Measurements from ENCODE around the gene SOX18.
"Not testable (repeated sequence)": the region's sequence is repeated elsewhere in the genome, so short reads cannot be mapped to it uniquely, and the experiment has no call there.

Gene SOX18

DNA sequence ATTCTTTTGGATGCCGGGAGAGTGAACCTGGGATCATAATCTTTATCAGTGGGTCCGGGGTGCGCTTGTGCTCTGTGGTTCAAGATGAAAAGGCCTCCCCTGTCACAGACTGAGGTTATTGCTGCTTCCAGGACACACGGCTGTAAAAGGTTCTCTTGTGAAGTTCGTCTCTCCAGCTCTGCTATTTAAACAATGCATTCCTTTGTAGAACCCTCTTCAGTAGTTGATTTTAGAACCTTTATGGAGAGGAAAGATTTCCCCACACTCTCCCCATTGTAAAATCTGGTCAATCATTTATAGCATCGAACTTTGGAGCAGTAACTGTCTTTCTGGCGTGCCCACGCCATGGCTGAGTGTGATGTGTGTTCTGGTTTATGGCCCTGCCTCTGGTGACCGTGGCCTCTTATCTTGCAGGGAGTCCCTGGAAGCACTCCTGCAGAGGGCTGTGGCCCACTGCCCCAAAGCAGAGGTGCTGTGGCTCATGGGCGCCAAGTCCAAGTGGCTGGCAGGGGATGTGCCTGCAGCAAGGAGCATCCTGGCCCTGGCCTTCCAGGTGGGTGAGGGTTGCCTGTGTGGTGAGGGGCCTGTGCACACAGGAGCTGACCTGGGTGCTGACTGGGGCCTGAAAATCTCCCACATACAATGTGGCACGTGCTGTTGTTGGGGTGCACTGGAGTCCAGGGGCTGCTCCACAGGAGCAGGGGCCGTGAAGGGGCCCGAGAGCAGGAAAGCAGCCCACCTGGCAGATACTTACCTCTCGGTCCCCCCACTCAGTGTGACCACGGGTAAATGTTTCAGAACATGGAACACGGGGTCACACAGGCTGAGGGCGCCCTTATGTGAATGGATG, 25.1 kb downstream of the SOX18 start:
- H3K27ac ChIP-seq (ENCODE audit: insufficient read depth in 1 of 2, low read depth in 1 of 2, low read length in 2 of 2, poor library complexity in 1 of 2, severe bottlenecking in 2 of 2): no peak overlapping the region
- H3K36me3 ChIP-seq (ENCODE audit: control insufficient read depth in 4 of 4, insufficient read depth in 4 of 4, low read length in 3 of 4): peaks cover 34 to 93% (median 71%) of the 10 kb centered on the region in 4 experiments
- H3K4me1 ChIP-seq (ENCODE audit: control extremely low read depth in 1 of 4, control insufficient read depth in 4 of 4, insufficient read depth in 4 of 4, low read length in 3 of 4): no peaks in the 10 kb centered on the region
- ChIA-PET CTCF (interaction anchor here (0.7 to 1.0 kb wide), 2 partner anchors 13 to 45 kb away, joined by 3 read pairs; partner anchors contain the start of gene SAMD10), POLR2A (no interaction called here)
- H3K4me3 ChIP-seq (ENCODE audit: control insufficient read depth in 1 of 7, extremely low read depth in 1 of 7, insufficient read depth in 4 of 7, low read depth in 2 of 7, low read length in 6 of 7): no peak overlapping the region
- H3K27me3 ChIP-seq (replicated peaks in 2 of 5; ENCODE audit: control insufficient read depth in 4 of 5, insufficient read depth in 5 of 5, low read length in 4 of 5): no peaks in the 10 kb centered on the region
- no peaks in the 10 kb centered on the region for H3K9me3 ChIP-seq (ENCODE audit: control extremely low read depth in 1 of 5, control insufficient read depth in 4 of 5, insufficient read depth in 2 of 5, low read depth in 1 of 5, low read length in 4 of 5)
- DNase-seq: no peak
- 100% methylated on average over 7 of the region's 17 CpGs for WGBS (ENCODE audit: insufficient coverage)

DNA sequence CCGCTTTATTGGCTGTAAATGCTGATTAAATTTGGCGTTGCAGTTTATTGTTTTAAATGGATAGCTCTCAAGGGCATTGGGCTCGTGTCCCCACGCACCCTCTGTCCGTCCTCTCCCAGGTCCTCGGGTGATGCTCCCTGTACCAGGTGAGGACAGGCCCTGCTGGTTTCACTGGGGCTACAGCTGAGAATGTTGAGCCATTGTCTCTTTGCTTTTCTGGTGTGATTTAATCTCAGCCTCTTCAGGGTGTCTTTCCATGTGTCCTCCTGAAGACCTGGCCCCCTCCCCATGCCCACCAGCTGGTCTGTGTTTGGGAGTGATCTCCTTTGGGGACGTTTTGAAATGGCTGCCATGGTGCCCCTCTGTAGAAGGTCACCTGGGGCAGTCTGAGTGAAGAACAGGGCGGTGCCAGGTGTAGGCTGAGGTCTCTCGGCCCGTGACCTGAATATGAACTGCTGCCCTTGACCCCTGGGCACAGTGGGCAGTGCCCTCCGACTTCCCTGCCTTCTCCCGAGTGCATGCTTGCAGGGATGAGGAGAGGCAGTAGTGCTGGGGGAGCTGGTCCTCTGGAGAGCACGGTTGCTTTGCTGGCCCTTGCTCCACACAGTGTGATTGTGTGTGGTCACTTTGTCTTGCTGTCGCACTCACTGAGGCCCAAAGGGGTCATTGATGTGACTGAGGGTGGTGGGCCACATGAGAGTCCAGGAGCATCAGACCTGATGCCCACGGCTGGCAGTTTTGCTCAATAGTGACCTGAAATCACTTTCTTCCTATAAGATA, 25.9 kb downstream of the SOX18 start:
- Histone ChIP-seq H3K27me3 (replicated peaks in 2 of 5; ENCODE audit: control insufficient read depth in 4 of 5, insufficient read depth in 5 of 5, low read length in 4 of 5) (no peaks in the 10 kb centered on the region), H3K27ac (ENCODE audit: insufficient read depth in 1 of 2, low read depth in 1 of 2, low read length in 2 of 2, poor library complexity in 1 of 2, severe bottlenecking in 2 of 2) (no peak overlapping the region), H3K9me3 (ENCODE audit: control extremely low read depth in 1 of 5, control insufficient read depth in 4 of 5, insufficient read depth in 2 of 5, low read depth in 1 of 5, low read length in 4 of 5) (no peaks in the 10 kb centered on the region), H3K4me1 (ENCODE audit: control extremely low read depth in 1 of 4, control insufficient read depth in 4 of 4, insufficient read depth in 4 of 4, low read length in 3 of 4) (no peaks in the 10 kb centered on the region), H3K4me3 (ENCODE audit: control insufficient read depth in 1 of 7, extremely low read depth in 1 of 7, insufficient read depth in 4 of 7, low read depth in 2 of 7, low read length in 6 of 7) (no peak overlapping the region), H3K36me3 (ENCODE audit: control insufficient read depth in 4 of 4, insufficient read depth in 4 of 4, low read length in 3 of 4) (peaks cover 28 to 96% (median 68%) of the 10 kb centered on the region in 4 experiments)
- POLR2A ChIA-PET: no interaction called here
- WGBS (ENCODE audit: insufficient coverage): 95% methylated on average over 12 of the region's 15 CpGs
- CTCF ChIA-PET: interaction anchor here (0.7 to 1.0 kb wide), 2 partner anchors 14 to 44 kb away, joined by 3 read pairs; partner anchors contain the start of gene SAMD10
- no peak for DNase-seq

DNA sequence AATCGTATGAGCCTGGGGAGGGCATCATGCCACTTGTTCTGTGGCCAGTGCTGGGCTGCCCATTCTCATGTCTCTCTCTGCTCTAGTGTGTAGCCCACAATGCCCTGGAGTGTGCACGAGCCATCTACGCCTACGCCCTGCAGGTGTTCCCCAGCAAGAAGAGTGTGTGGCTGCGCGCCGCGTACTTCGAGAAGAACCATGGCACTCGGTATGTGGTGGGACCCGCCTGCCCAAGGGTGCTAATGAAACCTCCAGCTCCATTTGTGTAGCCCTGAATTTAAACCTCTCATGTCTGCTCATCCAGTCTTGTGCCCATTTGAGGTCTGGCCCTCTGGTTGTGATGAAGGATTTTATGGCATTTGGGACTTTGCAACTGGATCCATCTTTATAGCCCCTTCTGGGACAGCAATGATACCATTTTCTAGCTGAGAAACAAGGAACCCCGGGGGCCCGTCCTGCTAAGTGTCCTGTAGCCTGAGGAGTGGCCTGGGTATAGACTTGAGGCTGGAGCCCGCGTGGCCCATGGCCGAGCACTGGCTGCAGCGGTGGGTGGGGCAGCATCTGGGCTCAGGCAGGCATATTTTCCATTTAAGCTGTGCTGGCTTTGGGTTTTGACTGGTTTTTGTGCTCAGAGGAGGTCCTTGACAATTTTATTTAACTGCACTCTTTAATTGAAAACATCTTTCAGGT, 26.6 kb downstream of the SOX18 start:
- ChIA-PET CTCF (interaction anchor here (0.6 kb wide), 1 partner anchor 15 kb away, joined by 3 read pairs; no protein-coding TSS in a partner anchor), POLR2A (no interaction called here)
- Histone ChIP-seq H3K4me3 (ENCODE audit: control insufficient read depth in 1 of 7, extremely low read depth in 1 of 7, insufficient read depth in 4 of 7, low read depth in 2 of 7, low read length in 6 of 7) (no peak overlapping the region), H3K4me1 (ENCODE audit: control extremely low read depth in 1 of 4, control insufficient read depth in 4 of 4, insufficient read depth in 4 of 4, low read length in 3 of 4) (no peaks in the 10 kb centered on the region), H3K9me3 (ENCODE audit: control extremely low read depth in 1 of 5, control insufficient read depth in 4 of 5, insufficient read depth in 2 of 5, low read depth in 1 of 5, low read length in 4 of 5) (no peaks in the 10 kb centered on the region), H3K27me3 (replicated peaks in 2 of 5; ENCODE audit: control insufficient read depth in 4 of 5, insufficient read depth in 5 of 5, low read length in 4 of 5) (no peaks in the 10 kb centered on the region), H3K36me3 (ENCODE audit: control insufficient read depth in 4 of 4, insufficient read depth in 4 of 4, low read length in 3 of 4) (peaks cover 28 to 96% (median 64%) of the 10 kb centered on the region in 4 experiments), H3K27ac (ENCODE audit: insufficient read depth in 1 of 2, low read depth in 1 of 2, low read length in 2 of 2, poor library complexity in 1 of 2, severe bottlenecking in 2 of 2) (no peak overlapping the region)
- WGBS (ENCODE audit: insufficient coverage): over 99% methylated on average over 17 of the region's 17 CpGs
- no peak for DNase-seq

DNA sequence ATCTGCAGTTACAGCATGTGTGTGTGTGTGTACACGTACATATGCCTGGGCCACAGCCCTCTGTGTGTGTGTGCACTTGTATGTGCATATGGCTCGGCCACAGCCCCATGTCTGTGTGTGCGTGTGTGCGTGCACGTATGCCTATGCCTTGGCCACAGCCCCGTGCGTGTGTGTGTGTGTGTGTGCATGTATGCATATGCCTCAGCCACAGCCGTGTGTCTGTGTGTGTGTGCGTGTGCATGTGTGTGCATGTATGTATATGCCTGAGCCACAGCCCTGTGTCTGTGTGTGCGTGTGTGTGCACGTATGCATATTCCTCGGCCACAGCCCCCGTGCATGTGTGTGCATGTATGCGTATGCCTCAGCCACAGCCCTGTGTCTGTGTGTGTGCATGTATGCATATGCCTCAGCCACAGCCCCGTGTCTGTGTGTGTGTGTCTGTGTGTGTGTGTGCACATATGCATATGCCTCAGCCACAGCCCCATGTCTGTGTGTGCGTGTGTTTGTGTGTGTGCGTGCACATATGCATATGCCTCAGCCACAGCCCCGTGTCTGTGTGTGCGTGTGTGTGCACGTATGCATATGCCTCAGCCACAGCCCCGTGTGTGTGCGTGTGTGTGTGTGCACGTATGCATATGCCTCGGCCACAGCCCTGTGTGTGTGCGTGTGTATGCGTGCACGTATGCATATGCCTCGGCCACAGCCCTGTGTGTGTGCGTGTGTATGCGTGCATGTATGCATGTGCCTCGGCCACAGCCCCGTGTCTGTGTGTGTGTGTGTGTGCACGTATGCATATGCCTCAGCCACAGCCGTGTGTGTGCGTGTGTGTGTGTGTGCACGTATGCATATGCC, 28.1 kb downstream of the SOX18 start:
- H3K4me1 ChIP-seq (ENCODE audit: control extremely low read depth in 1 of 4, control insufficient read depth in 4 of 4, insufficient read depth in 4 of 4, low read length in 3 of 4): no peaks in the 10 kb centered on the region
- POLR2A ChIA-PET: no interaction called here
- no peak for DNase-seq
- 98% methylated on average over 25 of the region's 36 CpGs for WGBS (ENCODE audit: insufficient coverage)
- no peaks in the 10 kb centered on the region for H3K27me3 ChIP-seq (replicated peaks in 2 of 5; ENCODE audit: control insufficient read depth in 4 of 5, insufficient read depth in 5 of 5, low read length in 4 of 5)
- H3K27ac ChIP-seq (ENCODE audit: insufficient read depth in 1 of 2, low read depth in 1 of 2, low read length in 2 of 2, poor library complexity in 1 of 2, severe bottlenecking in 2 of 2): no peak overlapping the region
- CTCF ChIA-PET: no interaction called here
- peaks cover 19 to 91% (median 59%) of the 10 kb centered on the region in 4 experiments for H3K36me3 ChIP-seq (ENCODE audit: control insufficient read depth in 4 of 4, insufficient read depth in 4 of 4, low read length in 3 of 4)
- H3K4me3 ChIP-seq (ENCODE audit: control insufficient read depth in 1 of 7, extremely low read depth in 1 of 7, insufficient read depth in 4 of 7, low read depth in 2 of 7, low read length in 6 of 7): no peak overlapping the region
- no peaks in the 10 kb centered on the region for H3K9me3 ChIP-seq (ENCODE audit: control extremely low read depth in 1 of 5, control insufficient read depth in 4 of 5, insufficient read depth in 2 of 5, low read depth in 1 of 5, low read length in 4 of 5)

DNA sequence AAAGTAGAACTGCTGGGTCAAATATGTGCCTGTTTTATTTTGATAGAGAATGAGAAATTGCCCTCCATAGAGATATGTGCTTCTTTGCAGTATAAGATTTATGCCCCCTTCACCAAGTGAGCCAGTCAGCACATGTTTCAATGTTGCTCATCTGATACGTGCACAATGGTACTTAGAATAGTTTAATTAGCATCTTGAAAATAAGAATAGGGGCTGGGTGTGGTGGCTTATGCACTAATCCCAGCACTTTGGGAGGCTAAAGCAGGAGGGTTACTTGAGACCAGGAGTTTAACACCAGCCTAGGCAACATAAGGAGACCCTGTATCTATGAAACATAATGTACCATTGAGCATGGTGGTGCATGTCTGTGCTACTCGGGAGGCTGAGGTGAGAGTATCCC, 33.8 kb downstream of the SOX18 start:
- DNase-seq: no peak
- WGBS (ENCODE audit: insufficient coverage): 94% methylated on average over 2 of the region's 2 CpGs
- H3K4me3 ChIP-seq (ENCODE audit: control insufficient read depth in 1 of 7, extremely low read depth in 1 of 7, insufficient read depth in 4 of 7, low read depth in 2 of 7, low read length in 6 of 7): no peak overlapping the region
- H3K36me3 ChIP-seq (ENCODE audit: control insufficient read depth in 4 of 4, insufficient read depth in 4 of 4, low read length in 3 of 4): peaks cover 13 to 77% (median 48%) of the 10 kb centered on the region in 4 experiments
- ChIA-PET CTCF (no interaction called here), POLR2A (no interaction called here)
- no peaks in the 10 kb centered on the region for H3K4me1 ChIP-seq (ENCODE audit: control extremely low read depth in 1 of 4, control insufficient read depth in 4 of 4, insufficient read depth in 4 of 4, low read length in 3 of 4)
- H3K27me3 ChIP-seq (replicated peaks in 2 of 5; ENCODE audit: control insufficient read depth in 4 of 5, insufficient read depth in 5 of 5, low read length in 4 of 5): no peaks in the 10 kb centered on the region
- no peak overlapping the region for H3K27ac ChIP-seq (ENCODE audit: insufficient read depth in 1 of 2, low read depth in 1 of 2, low read length in 2 of 2, poor library complexity in 1 of 2, severe bottlenecking in 2 of 2)
- peaks cover 0 to 5% (median 3%) of the 10 kb centered on the region in 5 experiments for H3K9me3 ChIP-seq (ENCODE audit: control extremely low read depth in 1 of 5, control insufficient read depth in 4 of 5, insufficient read depth in 2 of 5, low read depth in 1 of 5, low read length in 4 of 5)

DNA sequence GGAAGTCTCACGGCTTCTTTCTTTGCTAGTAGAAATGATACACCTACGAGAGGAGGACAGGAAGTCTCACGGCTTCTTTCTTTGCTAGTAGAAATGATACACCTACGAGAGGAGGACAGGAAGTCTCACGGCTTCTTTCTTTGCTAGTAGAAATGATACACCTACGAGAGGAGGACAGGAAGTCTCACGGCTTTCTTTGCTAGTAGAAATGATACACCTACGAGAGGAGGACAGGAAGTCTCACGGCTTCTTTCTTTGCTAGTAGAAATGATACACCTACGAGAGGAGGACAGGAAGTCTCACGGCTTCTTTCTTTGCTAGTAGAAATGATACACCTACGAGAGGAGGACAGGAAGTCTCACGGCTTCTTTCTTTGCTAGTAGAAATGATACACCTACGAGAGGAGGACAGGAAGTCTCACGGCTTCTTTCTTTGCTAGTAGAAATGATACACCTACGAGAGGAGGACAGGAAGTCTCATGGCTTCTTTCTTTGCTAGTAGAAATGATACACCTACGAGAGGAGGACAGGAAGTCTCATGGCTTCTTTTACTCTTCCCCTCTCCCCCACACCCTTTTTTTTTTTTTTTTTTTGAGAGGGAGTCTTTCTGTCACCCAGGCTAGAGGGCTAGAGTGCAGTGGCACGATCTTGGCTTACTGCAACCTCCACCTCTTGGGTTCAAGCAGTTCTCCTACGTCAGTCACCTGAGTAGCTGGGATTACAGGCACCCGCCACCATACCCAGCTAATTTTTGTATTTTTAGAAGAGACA, 36.9 kb downstream of the SOX18 start:
- POLR2A ChIA-PET; CTCF ChIA-PET; DNase-seq; H3K27me3 ChIP-seq (replicated peaks in 2 of 5; ENCODE audit: control insufficient read depth in 4 of 5, insufficient read depth in 5 of 5, low read length in 4 of 5); H3K27ac ChIP-seq (ENCODE audit: insufficient read depth in 1 of 2, low read depth in 1 of 2, low read length in 2 of 2, poor library complexity in 1 of 2, severe bottlenecking in 2 of 2); H3K4me3 ChIP-seq (ENCODE audit: control insufficient read depth in 1 of 7, extremely low read depth in 1 of 7, insufficient read depth in 4 of 7, low read depth in 2 of 7, low read length in 6 of 7); H3K4me1 ChIP-seq (ENCODE audit: control extremely low read depth in 1 of 4, control insufficient read depth in 4 of 4, insufficient read depth in 4 of 4, low read length in 3 of 4): not testable (repeated sequence)
- Histone ChIP-seq H3K9me3 (ENCODE audit: control extremely low read depth in 1 of 5, control insufficient read depth in 4 of 5, insufficient read depth in 2 of 5, low read depth in 1 of 5, low read length in 4 of 5) (peaks cover 0 to 13% (median 4%) of the 10 kb centered on the region in 5 experiments), H3K36me3 (ENCODE audit: control insufficient read depth in 4 of 4, insufficient read depth in 4 of 4, low read length in 3 of 4) (peaks cover 25 to 74% (median 58%) of the 10 kb centered on the region in 4 experiments)
- 100% methylated on average over 1 of the region's 20 CpGs for WGBS (ENCODE audit: insufficient coverage)

Data from common myeloid progenitor, CD34-positive (primary cell).